ENCODE measurements around the gene PTPN22.
"Not testable (repeated sequence)": the region's sequence is repeated elsewhere in the genome, so short reads cannot be mapped to it uniquely, and the experiment has no call there.

PTPN22 gene

GRCh38 chr1:113854234-113854633, 17.3 kb downstream of the PTPN22 start:
- in situ Hi-C loops (cut with HindIII; ENCODE audit: low sequenced_read_pairs) = no loop called here

DNA sequence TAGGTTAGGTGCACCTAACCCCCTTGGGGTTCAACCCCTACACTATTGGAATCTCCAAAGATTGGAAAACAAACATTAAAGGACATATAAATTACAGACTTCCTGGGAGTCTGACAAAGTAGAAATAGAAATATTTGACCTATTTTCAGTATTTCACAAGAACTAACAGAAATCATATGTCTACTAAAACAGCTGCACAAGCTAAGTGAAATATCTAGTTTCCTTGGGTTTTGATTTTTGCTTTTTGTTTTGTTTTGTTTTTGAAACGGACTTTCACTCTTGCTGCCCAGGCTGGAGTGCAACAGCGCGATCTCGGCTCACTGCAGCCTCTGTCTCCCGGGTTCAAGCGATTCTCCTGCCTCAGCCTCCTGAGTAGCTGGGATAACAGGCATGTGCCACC, 18.8 kb downstream of the PTPN22 start:
- in situ Hi-C loops (cut with HindIII; ENCODE audit: low sequenced_read_pairs) = not testable (repeated sequence)

GRCh38 chr1:113850127-113850796, 21.2 kb downstream of the PTPN22 start:
- in situ Hi-C loops (cut with HindIII; ENCODE audit: low sequenced_read_pairs) = no loop called here

GRCh38 chr1:113849072-113849471, 22.4 kb downstream of the PTPN22 start:
- in situ Hi-C loops (cut with HindIII; ENCODE audit: low sequenced_read_pairs) = no loop called here

DNA sequence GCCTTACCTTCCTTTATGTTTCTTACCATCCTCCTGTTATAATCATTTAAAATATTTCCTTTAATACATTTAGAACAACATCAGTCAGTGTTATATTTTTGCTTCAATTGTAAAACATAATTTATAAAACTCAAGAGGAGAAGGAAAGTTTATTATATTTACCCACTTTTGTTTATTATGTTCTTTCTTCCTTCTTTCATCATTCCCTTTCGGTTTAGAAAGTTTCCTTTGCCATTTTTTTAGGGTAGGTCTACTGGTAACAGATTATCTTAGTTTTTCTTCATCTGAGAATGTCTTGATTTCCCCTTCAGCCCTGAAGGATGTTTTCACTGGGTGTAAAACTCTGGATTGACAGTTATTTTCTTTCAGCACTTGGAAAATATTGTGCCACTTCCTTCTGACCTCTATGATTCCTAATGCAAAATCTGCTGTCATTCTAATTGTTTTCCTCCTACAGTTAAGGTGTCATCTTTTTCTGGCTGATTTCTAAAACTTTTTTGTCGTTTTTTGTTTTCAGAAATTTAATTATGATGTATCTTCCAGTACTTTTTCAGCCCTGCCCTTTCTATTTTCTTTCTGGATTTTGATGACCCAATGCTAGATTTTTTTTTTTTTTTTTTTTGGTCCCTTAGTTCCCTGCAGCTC, 25.0 kb downstream of the PTPN22 start:
- in situ Hi-C loops (cut with HindIII; ENCODE audit: low sequenced_read_pairs) = no loop called here

DNA sequence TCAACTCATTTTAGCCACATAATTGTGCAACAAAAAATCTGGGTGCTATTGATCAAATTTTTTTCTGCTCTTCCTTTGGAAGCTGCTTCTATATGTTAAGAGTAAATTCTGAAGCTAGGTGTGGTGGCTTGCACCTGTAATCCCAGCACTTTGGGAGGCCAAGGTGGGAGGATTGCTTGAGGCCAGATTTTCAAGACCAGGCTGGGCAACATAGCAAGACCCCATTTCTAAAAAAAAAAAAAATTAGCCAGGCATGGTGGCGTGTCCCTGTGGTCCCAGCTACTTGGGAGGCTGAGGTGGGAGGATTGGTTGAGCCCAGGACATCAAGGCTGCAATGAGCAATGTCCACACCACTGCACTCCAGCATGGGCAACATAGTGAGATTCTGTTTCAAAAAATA, 35.0 kb downstream of the PTPN22 start:
- in situ Hi-C loops (cut with HindIII; ENCODE audit: low sequenced_read_pairs) = no loop called here

GRCh38 chr1:113835686-113836290, 35.7 kb downstream of the PTPN22 start:
- in situ Hi-C loops (cut with HindIII; ENCODE audit: low sequenced_read_pairs) = no loop called here

DNA sequence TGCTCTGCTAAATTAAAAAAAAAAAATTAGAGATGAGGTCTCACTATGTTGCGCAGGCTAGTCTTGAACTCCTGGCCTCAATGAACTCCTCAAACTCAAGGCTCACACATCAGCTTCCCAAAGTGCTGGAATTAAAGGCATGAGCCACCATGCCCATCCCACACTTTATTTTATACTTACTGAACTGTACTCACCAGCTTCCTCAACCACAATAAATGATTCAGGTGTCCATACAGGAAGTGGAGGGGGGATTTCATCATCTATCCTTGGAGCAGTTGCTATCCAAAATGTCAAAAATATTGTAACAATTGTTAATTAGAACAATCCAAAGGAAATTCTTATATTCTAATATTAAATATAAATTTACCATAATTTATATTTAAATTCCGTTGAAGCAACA, 36.8 kb downstream of the PTPN22 start:
- in situ Hi-C loops (cut with HindIII; ENCODE audit: low sequenced_read_pairs) = loop anchor here (5.0 kb wide), 1 partner anchor 98 kb away; no protein-coding TSS in a partner anchor

GRCh38 chr1:113830039-113830438, 41.5 kb downstream of the PTPN22 start:
- in situ Hi-C loops (cut with HindIII; ENCODE audit: low sequenced_read_pairs) = loop anchor here (5.0 kb wide), 1 partner anchor 102 kb away; no protein-coding TSS in a partner anchor

- in situ Hi-C loops (cut with HindIII; ENCODE audit: low sequenced_read_pairs) = no loop called here
Observed at GRCh38 chr1:113821916-113822315, 49.6 kb downstream of the PTPN22 start.

DNA sequence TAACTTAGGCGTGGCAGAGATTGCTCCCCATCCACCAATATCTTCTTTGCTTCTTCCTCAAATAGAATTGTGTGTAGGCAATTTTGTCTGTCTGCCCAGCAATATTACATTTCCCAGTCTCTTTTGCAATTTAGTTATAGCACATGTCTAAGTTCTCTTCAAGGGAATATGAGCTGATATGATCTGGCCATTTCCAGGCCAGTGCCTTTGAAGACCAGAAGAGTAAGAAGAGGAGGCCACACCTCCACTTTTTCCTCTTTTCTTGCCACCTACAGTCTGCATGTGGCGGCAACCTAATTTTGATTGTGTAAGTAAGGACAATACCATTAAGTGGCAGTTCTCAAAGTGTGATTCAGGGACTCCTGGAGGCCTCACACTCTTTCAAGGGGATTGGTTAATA, 52.9 kb downstream of the PTPN22 start:
- in situ Hi-C loops (cut with HindIII; ENCODE audit: low sequenced_read_pairs) = no loop called here

DNA sequence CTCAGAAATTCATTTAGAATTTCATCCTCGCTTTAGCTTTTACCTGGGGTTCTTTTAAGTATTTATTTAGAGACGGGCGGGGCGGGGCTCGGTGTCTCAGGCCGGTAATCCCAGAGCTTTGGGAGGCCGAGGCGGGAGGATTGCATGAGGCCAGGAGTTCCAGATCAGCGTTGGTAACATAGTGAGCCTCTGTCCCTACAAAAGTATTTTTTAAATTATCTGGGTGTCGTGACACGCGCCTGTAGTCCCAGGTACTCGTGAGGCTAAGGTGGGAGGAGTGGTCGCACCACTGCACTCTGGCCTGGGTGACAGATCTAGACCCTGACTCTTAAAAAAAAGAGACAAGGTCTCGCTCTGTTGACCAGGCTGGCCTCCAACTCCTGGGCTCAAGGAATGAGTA, 58.3 kb downstream of the PTPN22 start:
- in situ Hi-C loops (cut with HindIII; ENCODE audit: low sequenced_read_pairs) = no loop called here

GRCh38 chr1:113812661-113813135, 58.8 kb downstream of the PTPN22 start:
- in situ Hi-C loops (cut with HindIII; ENCODE audit: low sequenced_read_pairs) = no loop called here

- in situ Hi-C loops (cut with HindIII; ENCODE audit: low sequenced_read_pairs) = no loop called here
Observed at GRCh38 chr1:113811888-113812660, 59.4 kb downstream of the PTPN22 start, which contains the start of gene RSBN1. RSBN1 (minus strand) TSS chr1:113812476; CDS start chr1:113812412, 64 bp downstream.

- in situ Hi-C loops (cut with HindIII; ENCODE audit: low sequenced_read_pairs) = no loop called here
Observed at GRCh38 chr1:113811156-113811887, 60.2 kb downstream of the PTPN22 start.

- in situ Hi-C loops (cut with HindIII; ENCODE audit: low sequenced_read_pairs) = no loop called here
Observed at GRCh38 chr1:113809670-113810602, 61.6 kb downstream of the PTPN22 start.

DNA sequence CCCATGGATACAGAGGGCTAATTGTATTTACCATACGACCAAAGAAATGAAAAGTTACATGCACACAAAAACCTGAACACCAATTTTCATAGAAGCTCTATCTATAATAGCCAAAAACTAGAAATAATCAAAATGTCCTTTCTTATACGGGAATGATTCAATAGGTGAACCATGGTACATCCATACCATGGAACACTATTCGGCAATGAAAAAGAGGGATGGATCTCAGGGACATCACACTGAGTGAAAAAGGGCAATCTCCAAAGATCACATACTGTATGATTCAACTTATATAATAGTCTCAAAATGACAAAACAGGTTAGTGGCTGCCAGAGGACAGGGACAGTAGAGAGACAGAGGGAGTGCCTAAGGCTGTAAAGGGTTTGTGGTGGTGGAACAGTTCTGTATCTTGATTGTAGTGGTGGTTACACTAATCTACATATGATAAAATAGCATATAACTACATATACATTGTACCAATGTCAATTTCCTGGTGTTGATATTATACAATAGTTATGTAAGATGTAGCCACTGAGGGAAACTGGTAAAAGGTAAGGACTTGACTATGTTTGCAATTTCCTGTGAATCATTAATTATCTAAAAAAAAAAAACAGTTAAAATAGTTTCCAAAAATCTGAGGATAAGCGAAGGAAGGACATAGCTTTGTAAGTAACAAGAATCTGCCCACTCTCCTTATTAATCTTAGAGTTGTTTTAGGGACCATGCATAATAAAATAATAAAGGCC, 62.9 kb downstream of the PTPN22 start:
- in situ Hi-C loops (cut with HindIII; ENCODE audit: low sequenced_read_pairs) = no loop called here

GRCh38 chr1:113805639-113806038, 65.9 kb downstream of the PTPN22 start:
- in situ Hi-C loops (cut with HindIII; ENCODE audit: low sequenced_read_pairs) = no loop called here

DNA sequence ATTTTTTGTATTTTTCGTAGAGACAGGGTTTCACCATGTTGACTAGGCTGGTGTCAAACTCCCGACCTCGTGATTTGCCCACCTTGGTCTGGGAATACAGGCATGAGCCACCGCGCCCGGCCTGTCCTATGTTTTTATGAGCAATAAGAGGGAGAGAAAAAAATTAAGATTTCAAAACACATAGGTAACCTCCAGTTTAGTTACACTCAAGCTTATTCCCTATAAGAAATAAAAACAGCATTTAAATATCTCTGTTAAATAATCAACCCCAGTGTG, 66.3 kb downstream of the PTPN22 start:
- in situ Hi-C loops (cut with HindIII; ENCODE audit: low sequenced_read_pairs) = no loop called here

Data from endothelial cell of hepatic sinusoid (primary cell).